ENCODE data around the gene UVRAG.

- TF ChIP-seq POLR2AphosphoS5 (IDR thresholded peaks at IDR 0.05) (no peak), CTCF (IDR thresholded peaks at IDR 0.05) (no peak)
Measured at GRCh38 chr11:75820645-75821044, 5.6 kb downstream of the UVRAG start.

Data from stomach (tissue), 4 donors.